H9 (cell line): ENCODE data around the gene HGS. TPM values are rescaled to one million over a fixed set of nuclear protein-coding genes. Genes with fewer than 3 reads are reported as not detected.
A peak's percentile ranks its signal among the peaks of the same experiment; 100 is the strongest.

Experiments used
- DNase-seq: peaks from one replicate; pipeline ENCODE4 v3.0.0-alpha.2; 2017
- H2AFZ ChIP-seq: one replicate; pipeline ENCODE4 v1.6.1; 2013; ENCODE audit warnings: mild to moderate bottlenecking, low read length, control low read depth, moderate library complexity
- H2AK5ac ChIP-seq: 2 replicates; pipeline ENCODE4 v1.6.1; 2013; ENCODE audit warnings: low read length, control low read depth, mixed read lengths; ENCODE audit not compliant: insufficient read length
- H2BK120ac ChIP-seq: one replicate; pipeline ENCODE4 v1.6.1; 2013; ENCODE audit warnings: low read depth, mild to moderate bottlenecking, low read length, control low read depth, inconsistent platforms; ENCODE audit not compliant: poor library complexity, severe bottlenecking
- H2BK12ac ChIP-seq: 2 replicates; pipeline ENCODE4 v1.6.1; 2013; ENCODE audit warnings: low read length, control low read depth, mixed read lengths, low read depth; ENCODE audit not compliant: insufficient read length
- H2BK15ac ChIP-seq: 2 replicates; pipeline ENCODE4 v1.6.1; 2013; ENCODE audit warnings: low read depth, low read length, control low read depth
- H2BK20ac ChIP-seq: one replicate; pipeline ENCODE4 v1.6.1; 2013; ENCODE audit warnings: low read depth, mild to moderate bottlenecking, low read length, control low read depth, inconsistent platforms; ENCODE audit not compliant: poor library complexity, severe bottlenecking
- H2BK5ac ChIP-seq: 2 replicates; pipeline ENCODE4 v1.6.1; 2013; ENCODE audit warnings: low read length, control low read depth, mixed read lengths; ENCODE audit not compliant: insufficient read length
- H3K14ac ChIP-seq: 2 replicates; pipeline ENCODE4 v1.6.1; 2013; ENCODE audit warnings: low read length, control low read depth; ENCODE audit not compliant: insufficient read depth
- H3K18ac ChIP-seq: 2 replicates; pipeline ENCODE4 v1.6.1; 2013; ENCODE audit warnings: low read depth, mild to moderate bottlenecking, mixed read lengths, low read length, control low read depth; ENCODE audit not compliant: insufficient read length
- H3K23ac ChIP-seq: 2 replicates; pipeline ENCODE4 v1.6.1; 2013; ENCODE audit warnings: low read length, control low read depth, mixed read lengths, low read depth; ENCODE audit not compliant: insufficient read length
- H3K23me2 ChIP-seq: 2 replicates; pipeline ENCODE4 v1.6.1; 2013; ENCODE audit warnings: low read depth, mild to moderate bottlenecking, mixed read lengths, low read length, control low read depth; ENCODE audit not compliant: insufficient read length, poor library complexity, severe bottlenecking
- H3K27ac ChIP-seq: 2 replicates; pipeline ENCODE4 v1.5.1; 2013; ENCODE audit warnings: low read length, control low read depth, mixed read lengths, low read depth; ENCODE audit not compliant: insufficient read length
- H3K27me3 ChIP-seq: 2 replicates; pipeline ENCODE4 v1.6.1; 2013; ENCODE audit warnings: low read length, control low read depth, inconsistent platforms; ENCODE audit not compliant: insufficient read depth
- H3K4ac ChIP-seq: 2 replicates; pipeline ENCODE4 v1.6.1; 2013; ENCODE audit warnings: low read depth, mild to moderate bottlenecking, control low read depth, inconsistent platforms, low read length, moderate library complexity
- H3K4me1 ChIP-seq: 2 replicates; pipeline ENCODE4 v1.6.1; 2013; ENCODE audit warnings: low read length, control low read depth, inconsistent platforms; ENCODE audit not compliant: insufficient read depth
- H3K4me2 ChIP-seq: 2 replicates; pipeline ENCODE4 v1.6.1; 2013; ENCODE audit warnings: low read length, control low read depth, mixed read lengths; ENCODE audit not compliant: insufficient read length, insufficient read depth
- H3K56ac ChIP-seq: 2 replicates; pipeline ENCODE4 v1.6.1; 2013; ENCODE audit warnings: low read depth, mild to moderate bottlenecking, mixed read lengths, low read length, control low read depth; ENCODE audit not compliant: insufficient read length
- H3K79me1 ChIP-seq: 2 replicates; pipeline ENCODE4 v1.6.1; 2013; ENCODE audit warnings: low read depth, mild to moderate bottlenecking, moderate library complexity, low read length, control low read depth, inconsistent platforms; ENCODE audit not compliant: insufficient read depth, poor library complexity, severe bottlenecking
- H3K79me2 ChIP-seq: 2 replicates; pipeline ENCODE4 v1.6.1; 2013; ENCODE audit warnings: low read length, control low read depth, inconsistent platforms; ENCODE audit not compliant: insufficient read depth
- H3K9ac ChIP-seq: 2 replicates; pipeline ENCODE4 v1.6.1; 2013; ENCODE audit warnings: low read length, control low read depth, mixed read lengths; ENCODE audit not compliant: insufficient read length; ENCODE audit errors: extremely low read depth
- H3K9me3 ChIP-seq: one replicate; pipeline ENCODE4 v1.6.1; 2013; ENCODE audit warnings: low read depth, low read length, inconsistent platforms; ENCODE audit not compliant: control insufficient read depth
- H3T11ph ChIP-seq: one replicate; pipeline ENCODE4 v1.6.1; 2013; ENCODE audit warnings: mild to moderate bottlenecking, low read length, control low read depth, inconsistent platforms
- H4K20me1 ChIP-seq: one replicate; pipeline ENCODE4 v1.6.1; 2013; ENCODE audit not compliant: control insufficient read depth, insufficient read length, insufficient read depth
- H4K5ac ChIP-seq: 2 replicates; pipeline ENCODE4 v1.6.1; 2013; ENCODE audit warnings: low read depth, mild to moderate bottlenecking, mixed read lengths, low read length, control low read depth; ENCODE audit not compliant: insufficient read length
- H4K8ac ChIP-seq: replicated peaks from 2 replicates; pipeline ENCODE4 v1.6.1; 2013; ENCODE audit warnings: low read length, control low read depth, mixed read lengths, low read depth; ENCODE audit not compliant: insufficient read length
- H4K91ac ChIP-seq: 2 replicates; pipeline ENCODE4 v1.6.1; 2013; ENCODE audit warnings: low read depth, mild to moderate bottlenecking, moderate library complexity, mixed read lengths, low read length, control low read depth; ENCODE audit not compliant: insufficient read length
- H3K27ac Mint-ChIP-seq, 3 experiments: 2 replicates in 2 of 3; 3 replicates in 1 of 3; pipeline ENCODE4 v1.8.0; 2020 to 2021; ENCODE audit warnings: mixed read lengths in 3 of 3, mild to moderate bottlenecking in 1 of 3, moderate library complexity in 1 of 3
- H3K27me3 Mint-ChIP-seq: 2 replicates; pipeline ENCODE4 v1.8.0; 2021; ENCODE audit warnings: low read depth, mild to moderate bottlenecking, moderate library complexity, mixed read lengths
- H3K36me3 Mint-ChIP-seq, 3 experiments: 2 replicates in 2 of 3; 3 replicates in 1 of 3; pipeline ENCODE4 v1.8.0; 2020 to 2021; ENCODE audit warnings: low read depth in 3 of 3, mixed read lengths in 3 of 3; ENCODE audit not compliant: insufficient read depth in 1 of 3
- H3K4me1 Mint-ChIP-seq, 2 experiments: 2 replicates each; pipeline ENCODE4 v1.8.0; 2020; ENCODE audit warnings: mixed read lengths in 2 of 2
- H3K4me3 Mint-ChIP-seq, 2 experiments: 2 replicates in 1 of 2; 3 replicates in 1 of 2; pipeline ENCODE4 v1.8.0; 2020 to 2021; ENCODE audit warnings: mild to moderate bottlenecking in 2 of 2, mixed read lengths in 2 of 2, moderate library complexity in 1 of 2
- H3K9me3 Mint-ChIP-seq, 2 experiments: 2 replicates in 1 of 2; 3 replicates in 1 of 2; pipeline ENCODE4 v1.8.0; 2020; ENCODE audit warnings: mild to moderate bottlenecking in 2 of 2, mixed read lengths in 2 of 2, moderate library complexity in 1 of 2
- CTCF ChIP-seq: fragments of 200-600 bp; sonication (generic); conservative IDR thresholded peaks from 3 replicates; pipeline ENCODE4 v1.8.0; 2021; ENCODE audit warnings: antibody characterized with exemption, mild to moderate bottlenecking
- WGBS: extraction: QIAGEN DNeasy Blood & Tissue Kit; methylation state at CpG from one replicate; pipeline ENCODE4 v1.1.7; 2013; ENCODE audit warnings: missing lambda C conversion rate, low lambda C conversion rate, mixed read lengths; ENCODE audit not compliant: insufficient read length; ENCODE audit errors: extremely low coverage; 5-methylcytosine and 5-hydroxymethylcytosine counted together
- total RNA-seq: library from RNA; stranded (reverse); gene quantifications from 2 replicates; pipeline ENCODE4 v1.2.1, GENCODE V29; 2021

HGS gene
- total RNA-seq, 1 experiment from 2014 or later, result 106 TPM

GRCh38 chr17:81641825-81642489, 41.9 kb upstream of the HGS start:
- no peaks in the 10 kb centered on the region for H3K27me3 ChIP-seq
- WGBS, result no CpG with 5 or more reads among the region's 17 CpGs
- no peak overlapping the region for H2BK120ac ChIP-seq
- no peak for DNase-seq
- no peak overlapping the region for H3K27ac ChIP-seq
- TF ChIP-seq CTCF, result no peak
- no peak overlapping the region for H4K8ac ChIP-seq
- Mint-ChIP-seq H3K9me3 (no peaks in the 10 kb centered on the region), H3K36me3 (no peaks in the 10 kb centered on the region), H3K4me3 (peak overlapping the region in 1 of 2 experiments; percentile 31; a peak in 1 of 5 replicates), H3K27ac (peak overlapping the region; percentile 52 to 74 (median 67); a peak in 4 of 7 replicates), H3K4me1 (0 out of 4 replicates have a peak, but pooled peaks cover 0 to 2% of the 10 kb centered on the region in 2 experiments), H3K27me3 (no peaks in the 10 kb centered on the region)
- no peak overlapping the region for H3T11ph ChIP-seq
- H3K23me2 ChIP-seq, result peaks cover 3% of the 10 kb centered on the region
- no peak overlapping the region; the same call in 1 of the 2 replicates for H3K14ac ChIP-seq
- no peaks in the 10 kb centered on the region for H3K79me2 ChIP-seq
- H4K20me1 ChIP-seq, result no peaks in the 10 kb centered on the region
- no peak overlapping the region for H3K4me2 ChIP-seq
- no peak overlapping the region for H3K18ac ChIP-seq
- no peak overlapping the region for H3K4ac ChIP-seq
- H2BK5ac ChIP-seq, result no peak overlapping the region
- no peak overlapping the region for H2BK20ac ChIP-seq
- no peak overlapping the region for H4K91ac ChIP-seq
- no peak overlapping the region for H3K9ac ChIP-seq
- no peak overlapping the region for H3K56ac ChIP-seq
- no peak overlapping the region for H2BK12ac ChIP-seq
- H4K5ac ChIP-seq, result no peak overlapping the region
- no peak overlapping the region for H3K23ac ChIP-seq
- no peak overlapping the region for H2AK5ac ChIP-seq
- H2AFZ ChIP-seq, result no peak overlapping the region
- no peaks in the 10 kb centered on the region for H3K79me1 ChIP-seq
- no peak overlapping the region for H2BK15ac ChIP-seq
- no peaks in the 10 kb centered on the region for H3K9me3 ChIP-seq
- no peaks in the 10 kb centered on the region for H3K4me1 ChIP-seq
